NCI-H748 (cell line): ENCODE results near the gene NR5A2.
A peak's percentile ranks its signal among the peaks of the same experiment; 100 is the strongest.

ENCODE experiments used
- DNase-seq: peaks from one replicate; lab custom pipeline; 2025; ENCODE audit not compliant: unreplicated experiment; lab: John Stamatoyannopoulos, UW

NR5A2 gene

GRCh38 chr1:200035956-200036618 lies 8.6 kb downstream of the NR5A2 start:
- no peak for DNase-seq

- no peak for DNase-seq
These were observed 9.2 kb downstream of the NR5A2 start for GRCh38 chr1:200036619-200037270.

GRCh38 chr1:200037501-200037900 lies 10.0 kb downstream of the NR5A2 start:
- no peak for DNase-seq

DNA sequence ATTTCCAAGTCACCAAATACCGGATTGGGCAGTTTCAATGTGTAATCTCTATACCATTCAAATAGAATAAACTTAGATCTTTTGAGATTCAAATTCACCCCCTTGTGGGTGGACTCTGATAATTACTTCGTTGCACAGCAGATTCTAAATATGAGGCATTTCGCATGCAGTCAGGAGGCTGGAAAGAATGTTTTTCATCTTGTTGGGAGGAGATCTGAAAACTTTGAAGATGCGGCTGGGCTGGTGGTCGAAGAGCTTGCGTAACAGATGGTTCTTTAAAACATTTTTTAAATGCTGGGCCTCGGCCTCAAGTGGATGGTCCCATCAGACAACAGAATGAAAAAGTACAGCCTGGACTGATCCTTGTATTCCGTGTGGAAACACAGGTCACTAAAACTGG lies 10.4 kb downstream of the NR5A2 start:
- no peak for DNase-seq

DNA sequence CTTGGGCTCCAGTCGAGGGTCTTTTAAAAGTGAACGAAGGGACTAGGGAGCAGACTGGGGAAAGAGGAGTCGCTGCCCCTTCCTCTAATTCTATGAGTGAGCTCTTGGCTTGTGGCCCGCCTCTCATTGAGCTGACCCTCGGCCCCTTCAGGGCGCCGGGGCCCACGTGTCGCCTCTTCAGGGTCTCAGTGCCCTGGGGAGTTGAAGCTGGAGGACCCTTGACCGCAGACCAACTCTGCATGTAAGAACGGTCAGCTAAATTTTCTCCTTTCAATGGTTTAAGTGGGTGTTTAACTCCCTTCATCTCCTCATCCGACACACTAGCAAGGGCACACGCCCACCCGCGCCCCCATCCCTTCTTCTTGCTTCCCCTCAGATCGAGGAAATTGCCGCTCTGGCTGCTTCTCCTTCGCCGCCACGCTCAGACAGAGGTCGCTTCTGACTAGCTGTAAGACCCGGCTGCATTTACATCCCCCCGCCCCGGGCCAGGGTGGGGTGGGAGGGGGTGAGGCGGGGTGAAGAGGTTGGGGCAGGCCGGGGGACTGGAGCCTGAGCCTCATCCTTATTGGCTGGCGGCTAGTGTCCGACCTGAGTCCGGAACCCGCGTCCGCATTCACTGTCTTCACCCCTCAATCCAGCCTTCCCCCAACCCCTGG lies 10.9 kb downstream of the NR5A2 start:
- no peak for DNase-seq

GRCh38 chr1:200038981-200039848 lies 11.7 kb downstream of the NR5A2 start:
- DNase-seq = peak; percentile 53

DNA sequence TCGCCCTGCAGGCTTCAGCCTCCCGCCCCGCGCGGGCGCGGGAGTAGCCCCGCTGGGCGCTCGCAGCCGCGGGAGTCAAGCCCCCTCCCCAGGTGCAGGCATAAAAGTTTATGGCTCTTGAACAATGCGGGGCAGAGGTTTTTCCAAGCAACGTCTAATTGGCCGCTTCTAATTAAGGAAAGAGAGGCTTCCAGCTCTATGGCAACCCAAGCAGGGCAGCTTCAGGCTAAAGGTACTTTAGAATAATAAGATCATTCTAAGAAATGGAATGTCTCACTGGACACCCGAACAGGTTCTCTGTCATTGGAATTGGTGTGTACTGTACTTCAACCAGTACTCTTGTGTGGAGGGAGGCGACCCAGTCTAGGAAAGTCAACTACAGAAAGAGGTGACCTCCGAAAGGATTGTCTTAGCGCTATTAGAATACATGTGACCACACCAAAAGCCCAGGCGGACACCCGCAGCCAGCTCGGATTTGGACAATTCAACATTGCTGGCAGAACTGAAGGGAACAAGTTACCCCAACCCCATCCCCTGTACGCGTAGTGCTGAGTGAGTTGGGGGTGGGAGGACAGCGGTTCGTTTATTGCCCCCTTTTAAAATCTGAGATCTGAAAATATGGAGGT lies 12.5 kb downstream of the NR5A2 start:
- DNase-seq = no peak

- no peak for DNase-seq
These were observed 13.1 kb downstream of the NR5A2 start for GRCh38 chr1:200040481-200041138.

- DNase-seq = no peak
These were observed 14.0 kb downstream of the NR5A2 start for GRCh38 chr1:200041337-200042118.

DNA sequence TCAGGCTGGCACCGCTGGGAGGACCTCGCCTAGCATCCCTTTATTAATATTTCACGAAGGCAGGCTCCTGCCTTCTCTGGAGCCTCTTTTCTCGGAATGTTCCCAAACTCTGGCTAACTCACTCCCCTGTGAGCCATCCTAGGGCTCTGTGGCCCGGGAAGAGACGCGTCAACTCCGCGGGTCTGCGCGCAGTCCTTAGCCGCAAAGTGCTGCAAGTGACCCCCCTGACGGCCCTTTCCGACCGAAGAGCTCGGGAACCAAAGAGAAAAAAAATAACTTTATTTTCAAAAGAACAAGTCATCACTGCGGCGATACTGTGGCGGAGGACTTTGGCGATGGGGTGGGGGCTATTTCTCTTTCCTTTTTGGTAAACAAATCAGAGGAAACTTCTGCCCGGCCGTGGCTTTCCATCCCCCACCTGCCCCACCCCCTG lies 14.6 kb downstream of the NR5A2 start:
- no peak for DNase-seq

DNA sequence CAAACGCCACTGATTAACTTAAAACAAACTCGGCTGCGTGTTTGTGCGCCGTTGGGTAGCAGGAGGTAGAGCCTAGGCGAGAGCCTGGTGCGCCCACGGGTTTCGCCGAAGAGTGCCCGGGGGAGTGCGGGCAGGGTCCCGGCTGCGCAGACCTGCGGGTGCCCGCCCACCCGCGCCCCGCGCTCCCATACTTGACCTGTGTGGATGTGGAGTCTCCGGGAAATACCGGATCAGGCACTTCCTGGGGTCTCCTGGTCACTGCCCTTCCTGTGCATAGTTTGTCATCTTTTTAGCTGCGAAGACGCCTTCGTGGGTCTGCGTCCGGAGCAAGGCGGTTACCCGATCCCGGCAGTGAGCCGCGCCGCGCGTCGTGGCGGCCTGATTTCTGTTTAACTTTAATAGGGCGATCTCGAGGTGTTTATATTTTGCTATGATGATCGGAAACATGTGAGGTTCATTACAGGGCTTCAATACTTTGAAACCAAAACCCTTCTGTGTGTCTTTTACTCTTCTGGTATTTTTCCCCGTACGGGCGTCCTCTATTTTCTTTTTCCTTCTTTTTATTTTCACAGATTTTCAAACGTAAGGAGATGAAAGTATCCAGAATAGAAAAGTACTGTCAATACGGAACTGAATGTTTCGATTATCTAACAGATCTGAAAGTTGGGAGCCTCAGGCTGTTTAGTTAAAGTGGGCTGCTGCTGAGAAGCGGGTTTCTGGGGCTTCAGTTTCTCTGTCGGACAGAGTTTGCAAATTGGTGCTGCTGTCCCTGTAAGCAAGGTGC lies 15.2 kb downstream of the NR5A2 start:
- no peak for DNase-seq

- DNase-seq = no peak
These were observed 15.8 kb downstream of the NR5A2 start for GRCh38 chr1:200043336-200043668.

- DNase-seq = no peak
These were observed 18.6 kb downstream of the NR5A2 start for GRCh38 chr1:200046115-200046514.

GRCh38 chr1:200048244-200048643 lies 20.7 kb downstream of the NR5A2 start:
- peak; percentile 24 for DNase-seq

DNA sequence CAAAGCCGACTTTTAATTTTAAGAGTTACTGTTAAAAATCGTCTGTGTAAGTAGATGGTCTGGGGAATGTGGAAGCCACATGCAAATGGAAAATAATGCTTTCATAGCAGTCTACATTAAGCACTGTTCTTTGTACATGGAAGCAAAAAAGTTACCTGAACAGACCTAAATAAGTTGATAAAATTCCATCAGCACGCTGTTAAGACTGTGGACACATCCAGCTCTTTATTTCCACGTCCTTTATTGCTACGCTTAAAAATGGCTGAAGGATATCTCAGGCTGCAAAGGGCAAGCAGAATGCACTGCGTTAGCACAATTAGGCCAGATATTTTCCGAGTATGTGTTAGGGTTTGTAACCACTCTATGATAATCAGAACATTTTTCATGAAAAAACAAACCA lies 22.3 kb downstream of the NR5A2 start:
- no peak for DNase-seq

- DNase-seq = no peak
These were observed 24.1 kb downstream of the NR5A2 start for GRCh38 chr1:200051620-200052019.

- DNase-seq = no peak
These were observed 25.6 kb downstream of the NR5A2 start for GRCh38 chr1:200053091-200053490.

GRCh38 chr1:200053646-200054045 lies 26.1 kb downstream of the NR5A2 start:
- DNase-seq = no peak

DNA sequence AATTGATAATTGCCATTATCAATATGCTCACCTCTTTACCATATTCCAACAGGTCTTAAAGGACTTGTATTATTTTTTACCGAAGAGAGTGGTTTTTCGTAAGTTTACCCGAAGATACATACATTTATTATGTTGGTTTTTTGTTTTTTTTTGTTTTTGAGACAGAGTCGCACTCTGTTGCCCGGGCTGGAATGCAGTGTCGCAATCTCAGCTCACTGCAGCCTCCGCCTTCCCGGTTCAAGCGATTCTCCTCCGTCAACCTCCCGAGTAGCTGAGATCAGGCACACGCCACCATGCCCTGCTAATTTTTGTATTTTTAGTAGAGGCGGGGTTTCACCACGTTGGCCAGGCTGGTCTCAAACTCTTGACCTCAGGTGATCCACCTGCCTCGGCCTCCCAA lies 30.8 kb downstream of the NR5A2 start:
- DNase-seq = no peak
